Measurements from ENCODE around the gene NOC3L.

Gene NOC3L

DNA sequence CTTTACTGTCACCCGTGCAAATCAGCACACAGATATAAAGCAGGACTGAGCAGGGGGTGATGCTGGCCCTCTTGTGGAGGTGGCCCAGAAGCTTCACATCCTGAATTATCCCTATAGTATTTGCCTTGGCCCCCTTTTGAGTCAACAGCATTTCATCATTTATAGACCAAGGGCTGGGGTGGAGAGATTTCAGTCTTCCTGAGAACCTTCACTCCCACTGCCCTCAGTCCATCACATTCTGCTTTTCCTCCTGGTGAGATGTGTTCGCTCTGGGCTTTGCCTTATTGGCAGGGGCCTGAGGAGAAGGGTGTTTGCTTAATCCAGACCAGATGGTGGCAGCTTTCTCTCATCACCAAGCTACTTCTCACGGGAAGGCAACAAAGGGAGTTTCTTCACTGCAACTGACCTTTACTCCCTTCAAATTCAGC, 47.7 kb downstream of the NOC3L start:
- no peaks in the 10 kb centered on the region for H3K36me3 ChIP-seq
- no peaks in the 10 kb centered on the region for H3K9me3 ChIP-seq
- H3K27me3 ChIP-seq = no peaks in the 10 kb centered on the region
- H3K27ac ChIP-seq = no peak overlapping the region
- no peak overlapping the region for H3K9ac ChIP-seq
- no peaks in the 10 kb centered on the region for H3K4me1 ChIP-seq
- H3K4me3 ChIP-seq = no peak overlapping the region
- TF ChIP-seq Cebpa-rat (IDR thresholded peaks at IDR 0.05) = no peak
- H4K20me1 ChIP-seq = no peaks in the 10 kb centered on the region
- H3K4me2 ChIP-seq = no peak overlapping the region

DNA sequence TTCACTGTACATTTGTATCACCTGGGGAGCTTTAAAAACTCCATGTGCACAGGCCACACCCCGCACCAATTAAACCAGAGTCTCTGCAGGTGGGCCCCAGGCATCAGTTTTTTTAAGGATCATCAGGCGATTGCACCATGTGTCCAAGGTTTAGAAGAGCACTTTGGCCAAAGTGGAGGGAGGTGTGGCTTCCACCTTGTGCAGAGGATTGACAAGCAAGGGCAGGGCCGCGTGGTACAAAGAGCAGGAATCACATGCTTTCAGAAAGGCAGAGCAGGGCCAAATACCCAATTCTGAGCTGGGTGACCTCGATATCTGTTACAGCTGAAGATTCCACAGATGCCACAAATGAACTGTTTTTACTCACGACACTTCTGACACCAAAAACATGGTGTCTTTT, 52.4 kb downstream of the NOC3L start:
- TF ChIP-seq Cebpa-rat (IDR thresholded peaks at IDR 0.05) = no peak
- H3K4me3 ChIP-seq = no peak overlapping the region

DNA sequence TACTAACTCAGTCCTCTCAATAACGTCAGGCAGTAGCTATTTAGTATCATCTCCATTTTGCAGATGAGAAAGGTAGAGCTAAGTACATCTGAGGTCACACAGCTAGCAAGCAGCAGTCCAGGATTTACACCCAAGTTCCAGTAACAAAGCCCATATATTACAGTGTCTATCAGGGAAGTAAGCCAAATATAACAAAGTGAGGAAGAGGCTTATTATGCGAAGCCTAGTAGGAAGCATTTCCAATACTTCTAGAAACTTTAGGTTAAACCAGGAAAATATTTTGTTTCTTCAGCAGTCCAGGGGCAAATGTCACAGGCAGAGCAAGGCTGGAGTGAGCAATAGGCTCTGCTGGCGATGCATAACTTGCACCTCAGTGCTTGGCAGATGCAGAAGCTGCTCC, 53.9 kb downstream of the NOC3L start:
- no peak for TF ChIP-seq Cebpa-rat (IDR thresholded peaks at IDR 0.05)
- H3K36me3 ChIP-seq = no peaks in the 10 kb centered on the region
- no peak overlapping the region for H3K27ac ChIP-seq
- no peaks in the 10 kb centered on the region for H3K9me3 ChIP-seq
- H3K9ac ChIP-seq = no peak overlapping the region
- no peaks in the 10 kb centered on the region for H3K4me1 ChIP-seq
- H4K20me1 ChIP-seq = no peaks in the 10 kb centered on the region
- no peak overlapping the region for H3K4me2 ChIP-seq
- no peak overlapping the region for H3K4me3 ChIP-seq
- no peaks in the 10 kb centered on the region for H3K27me3 ChIP-seq

More for the DNA sequence above, 52.4 kb downstream of the NOC3L start:
- no peaks in the 10 kb centered on the region for H4K20me1 ChIP-seq
- H3K36me3 ChIP-seq = no peaks in the 10 kb centered on the region
- H3K27me3 ChIP-seq = no peaks in the 10 kb centered on the region
- no peak overlapping the region for H3K9ac ChIP-seq
- no peaks in the 10 kb centered on the region for H3K9me3 ChIP-seq
- no peak overlapping the region for H3K27ac ChIP-seq
- H3K4me2 ChIP-seq = no peak overlapping the region
- no peaks in the 10 kb centered on the region for H3K4me1 ChIP-seq

DNA sequence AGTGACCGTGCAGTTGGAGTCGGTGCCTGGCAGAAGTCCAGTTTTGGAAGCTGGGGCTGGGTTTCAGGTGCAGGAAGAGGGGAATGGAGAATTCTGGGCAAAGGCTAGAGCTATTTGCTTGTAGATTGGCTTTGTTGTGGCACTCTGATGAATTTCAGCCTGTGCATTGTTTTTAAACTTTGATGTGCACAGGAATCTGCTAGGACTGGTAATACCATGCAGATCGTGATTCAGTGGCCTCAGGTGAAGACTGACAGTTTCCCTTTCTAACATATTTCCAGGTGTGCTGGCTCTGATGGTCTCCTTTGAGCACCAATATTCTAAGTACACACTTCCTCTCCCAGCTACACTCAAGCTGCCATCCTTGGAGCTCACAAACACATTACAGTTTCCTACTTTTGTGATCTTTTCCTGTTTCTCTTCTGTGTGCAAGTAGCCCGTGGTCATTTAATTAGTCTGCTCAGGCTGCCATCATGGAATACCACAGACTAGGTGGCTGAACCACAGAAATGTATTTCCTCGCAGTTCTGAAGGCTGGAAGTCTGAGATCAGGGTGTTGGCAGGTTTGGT, 55.6 kb downstream of the NOC3L start:
- Histone ChIP-seq H3K36me3 (no peaks in the 10 kb centered on the region), H3K4me3 (no peak overlapping the region), H3K27ac (no peak overlapping the region), H3K4me1 (no peaks in the 10 kb centered on the region), H3K27me3 (no peaks in the 10 kb centered on the region), H3K9ac (no peak overlapping the region), H3K4me2 (no peak overlapping the region), H4K20me1 (no peaks in the 10 kb centered on the region), H3K9me3 (no peaks in the 10 kb centered on the region)
- no peak for TF ChIP-seq Cebpa-rat (IDR thresholded peaks at IDR 0.05)

DNA sequence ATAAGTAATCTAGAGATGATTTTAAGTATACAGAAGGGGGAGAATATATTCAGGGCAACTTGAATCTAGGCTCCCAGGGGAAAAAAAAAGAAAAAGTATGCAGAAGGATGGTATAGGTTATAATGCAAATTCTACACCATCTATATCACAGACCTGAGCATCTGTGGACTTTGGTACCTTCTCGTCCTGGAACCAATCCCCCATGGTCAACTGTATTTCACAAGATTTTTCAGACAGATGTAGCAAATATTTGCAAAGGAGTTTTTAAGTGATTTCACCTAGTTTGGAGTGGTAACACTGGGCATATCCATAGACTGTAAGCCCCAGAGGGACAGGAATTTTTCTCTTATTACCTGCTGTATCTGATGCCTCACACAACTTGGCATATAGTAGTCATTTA, 58.8 kb downstream of the NOC3L start:
- TF ChIP-seq Cebpa-rat (IDR thresholded peaks at IDR 0.05) = no peak
- Histone ChIP-seq H3K4me3 (no peak overlapping the region), H3K36me3 (no peaks in the 10 kb centered on the region), H3K27me3 (no peaks in the 10 kb centered on the region), H3K27ac (no peak overlapping the region), H3K4me1 (peaks cover 9% of the 10 kb centered on the region), H3K4me2 (no peak overlapping the region), H3K9ac (no peak overlapping the region), H3K9me3 (no peaks in the 10 kb centered on the region), H4K20me1 (no peaks in the 10 kb centered on the region)

DNA sequence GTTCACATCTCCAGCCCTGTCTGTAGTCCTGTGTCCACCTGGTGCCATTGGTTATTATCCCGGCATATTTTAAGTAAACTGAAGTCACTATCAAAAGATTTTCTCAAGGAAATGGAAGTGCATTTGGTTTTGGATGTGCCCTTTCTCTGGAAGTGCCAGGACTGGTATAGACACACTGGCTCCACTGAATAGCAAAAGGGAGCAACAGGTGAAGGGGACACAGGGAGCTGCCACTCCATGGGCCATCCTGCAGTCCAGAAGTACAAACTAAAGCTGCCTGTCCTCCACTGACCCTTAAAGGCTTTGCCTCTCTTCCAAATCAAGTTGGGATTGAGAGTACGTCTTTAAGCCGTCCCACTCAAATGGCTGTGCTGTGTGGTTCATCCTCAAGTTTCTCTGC, 62.7 kb downstream of the NOC3L start:
- H4K20me1 ChIP-seq = no peaks in the 10 kb centered on the region
- no peak overlapping the region for H3K4me3 ChIP-seq
- H3K9ac ChIP-seq = no peak overlapping the region
- H3K4me2 ChIP-seq = no peak overlapping the region
- TF ChIP-seq Cebpa-rat (IDR thresholded peaks at IDR 0.05) = no peak
- H3K27ac ChIP-seq = no peak overlapping the region
- H3K36me3 ChIP-seq = no peaks in the 10 kb centered on the region
- H3K4me1 ChIP-seq = peaks cover 10% of the 10 kb centered on the region
- H3K9me3 ChIP-seq = no peaks in the 10 kb centered on the region
- no peaks in the 10 kb centered on the region for H3K27me3 ChIP-seq

DNA sequence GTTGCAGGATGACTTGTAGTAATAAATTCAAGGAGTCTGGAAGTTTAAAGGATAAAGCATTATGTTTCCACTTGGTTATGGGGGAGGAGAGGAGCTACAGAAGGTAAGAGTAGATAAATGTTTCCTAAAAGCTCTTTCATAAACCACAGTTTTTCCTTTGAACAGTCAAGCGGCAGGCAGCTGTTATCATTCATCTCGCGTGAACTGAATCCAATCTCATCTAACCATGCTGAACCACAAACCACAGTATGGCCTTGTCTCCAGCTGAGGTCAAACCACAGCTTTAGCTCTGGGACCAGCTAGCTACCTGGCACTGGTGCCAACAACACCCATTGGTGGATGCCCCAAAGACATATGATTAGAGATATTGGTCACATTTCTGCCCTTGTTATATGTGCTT, 63.3 kb downstream of the NOC3L start:
- H3K4me1 ChIP-seq = peaks cover 10% of the 10 kb centered on the region
- H3K4me2 ChIP-seq = peak overlapping the region; percentile 20
- H3K27me3 ChIP-seq = no peaks in the 10 kb centered on the region
- no peaks in the 10 kb centered on the region for H3K9me3 ChIP-seq
- TF ChIP-seq Cebpa-rat (IDR thresholded peaks at IDR 0.05) = no peak
- no peak overlapping the region for H3K4me3 ChIP-seq
- no peak overlapping the region for H3K9ac ChIP-seq
- no peaks in the 10 kb centered on the region for H4K20me1 ChIP-seq
- H3K36me3 ChIP-seq = no peaks in the 10 kb centered on the region
- H3K27ac ChIP-seq = no peak overlapping the region

DNA sequence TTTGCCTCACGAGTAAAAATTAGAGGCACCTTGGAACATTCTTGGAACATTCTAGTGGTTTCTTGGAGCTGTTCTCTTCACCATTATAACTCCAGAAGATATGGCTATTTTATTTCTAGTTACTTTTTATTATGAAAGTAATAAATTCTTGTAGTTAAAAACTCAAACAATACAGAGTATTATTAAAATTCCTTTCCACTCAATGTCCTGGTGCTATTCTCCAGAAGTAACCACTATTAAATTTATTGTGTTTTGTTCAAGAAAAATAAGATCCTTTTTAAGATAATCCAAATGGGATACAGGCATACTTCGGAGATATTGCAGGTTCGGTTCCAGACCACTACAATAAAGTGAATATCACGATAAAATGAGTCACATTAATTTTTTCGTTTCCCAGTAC, 68.6 kb downstream of the NOC3L start:
- no peak for TF ChIP-seq Cebpa-rat (IDR thresholded peaks at IDR 0.05)
- no peaks in the 10 kb centered on the region for H3K27me3 ChIP-seq
- H3K4me3 ChIP-seq = no peak overlapping the region
- H3K36me3 ChIP-seq = no peaks in the 10 kb centered on the region
- H3K9me3 ChIP-seq = no peaks in the 10 kb centered on the region
- H3K4me1 ChIP-seq = peaks cover 17% of the 10 kb centered on the region
- H4K20me1 ChIP-seq = no peaks in the 10 kb centered on the region
- H3K9ac ChIP-seq = no peak overlapping the region
- no peak overlapping the region for H3K4me2 ChIP-seq
- no peak overlapping the region for H3K27ac ChIP-seq

DNA sequence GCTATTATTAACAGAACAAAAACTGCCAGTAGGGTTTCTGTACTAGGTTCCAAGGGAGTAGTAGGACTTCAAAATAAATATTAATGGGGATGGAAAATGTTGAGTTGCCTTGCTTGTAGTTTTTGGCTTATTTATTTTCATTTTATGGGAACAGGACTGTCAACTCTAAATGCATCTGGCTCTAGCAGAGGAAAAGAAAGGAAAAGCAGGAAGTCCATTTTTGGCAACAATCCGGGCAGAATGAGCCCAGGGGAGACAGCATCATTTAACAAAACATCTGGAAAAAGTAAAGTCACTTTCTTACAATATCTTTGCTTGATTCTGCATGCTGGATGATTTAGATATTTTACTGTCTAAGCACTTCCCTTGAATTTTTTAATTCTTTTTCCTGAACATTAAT, 69.4 kb downstream of the NOC3L start:
- Histone ChIP-seq H3K27me3 (no peaks in the 10 kb centered on the region), H4K20me1 (no peaks in the 10 kb centered on the region), H3K4me2 (no peak overlapping the region), H3K9ac (no peak overlapping the region), H3K36me3 (no peaks in the 10 kb centered on the region), H3K4me3 (no peak overlapping the region), H3K27ac (no peak overlapping the region), H3K4me1 (peaks cover 14% of the 10 kb centered on the region), H3K9me3 (no peaks in the 10 kb centered on the region)
- TF ChIP-seq Cebpa-rat (IDR thresholded peaks at IDR 0.05) = no peak

DNA sequence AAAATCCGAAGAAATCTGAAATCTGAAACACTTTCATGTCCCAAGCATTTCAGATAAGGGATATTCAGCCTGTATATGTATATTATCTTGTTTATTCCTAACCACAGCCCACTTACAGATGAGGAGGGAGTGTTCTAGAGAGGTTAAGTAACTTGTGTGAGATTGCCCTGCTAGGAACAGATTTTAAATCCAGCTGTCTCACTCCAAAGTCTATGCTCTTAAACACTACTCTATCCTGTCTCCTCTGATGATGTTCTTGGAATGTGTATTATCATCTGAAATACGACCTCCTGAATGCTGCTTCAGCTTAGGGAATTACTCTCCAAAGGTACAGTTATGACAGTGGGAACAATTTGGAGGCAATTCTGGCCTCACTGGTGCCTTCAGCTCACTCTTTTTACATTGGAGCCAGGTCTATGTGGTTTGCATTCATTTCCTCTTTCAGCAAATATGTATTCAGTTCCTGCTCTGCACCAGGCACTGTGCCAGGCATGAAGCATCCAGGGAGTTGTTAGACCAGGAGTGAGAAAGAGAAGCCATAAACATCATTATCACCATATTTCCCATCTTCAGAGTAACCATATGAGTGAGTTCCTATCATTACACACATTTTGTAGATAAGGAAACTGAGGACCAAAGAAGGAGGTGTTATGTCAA, 70.2 kb downstream of the NOC3L start:
- no peaks in the 10 kb centered on the region for H4K20me1 ChIP-seq
- H3K9me3 ChIP-seq = no peaks in the 10 kb centered on the region
- H3K27me3 ChIP-seq = no peaks in the 10 kb centered on the region
- TF ChIP-seq Cebpa-rat (IDR thresholded peaks at IDR 0.05) = no peak
- H3K4me3 ChIP-seq = no peak overlapping the region
- no peak overlapping the region for H3K27ac ChIP-seq
- H3K9ac ChIP-seq = no peak overlapping the region
- peak overlapping the region; percentile 13; the same call in 1 of the 2 replicates for H3K4me2 ChIP-seq
- peaks cover 14% of the 10 kb centered on the region for H3K4me1 ChIP-seq
- no peaks in the 10 kb centered on the region for H3K36me3 ChIP-seq
